ENCODE measurements around the gene CDKAL1.

Gene CDKAL1

GRCh38 chr6:21131406-21131805 lies 597.1 kb downstream of the CDKAL1 start:
- no peak for DNase-seq

GRCh38 chr6:21132446-21132845 lies 598.2 kb downstream of the CDKAL1 start:
- DNase-seq = no peak

DNA sequence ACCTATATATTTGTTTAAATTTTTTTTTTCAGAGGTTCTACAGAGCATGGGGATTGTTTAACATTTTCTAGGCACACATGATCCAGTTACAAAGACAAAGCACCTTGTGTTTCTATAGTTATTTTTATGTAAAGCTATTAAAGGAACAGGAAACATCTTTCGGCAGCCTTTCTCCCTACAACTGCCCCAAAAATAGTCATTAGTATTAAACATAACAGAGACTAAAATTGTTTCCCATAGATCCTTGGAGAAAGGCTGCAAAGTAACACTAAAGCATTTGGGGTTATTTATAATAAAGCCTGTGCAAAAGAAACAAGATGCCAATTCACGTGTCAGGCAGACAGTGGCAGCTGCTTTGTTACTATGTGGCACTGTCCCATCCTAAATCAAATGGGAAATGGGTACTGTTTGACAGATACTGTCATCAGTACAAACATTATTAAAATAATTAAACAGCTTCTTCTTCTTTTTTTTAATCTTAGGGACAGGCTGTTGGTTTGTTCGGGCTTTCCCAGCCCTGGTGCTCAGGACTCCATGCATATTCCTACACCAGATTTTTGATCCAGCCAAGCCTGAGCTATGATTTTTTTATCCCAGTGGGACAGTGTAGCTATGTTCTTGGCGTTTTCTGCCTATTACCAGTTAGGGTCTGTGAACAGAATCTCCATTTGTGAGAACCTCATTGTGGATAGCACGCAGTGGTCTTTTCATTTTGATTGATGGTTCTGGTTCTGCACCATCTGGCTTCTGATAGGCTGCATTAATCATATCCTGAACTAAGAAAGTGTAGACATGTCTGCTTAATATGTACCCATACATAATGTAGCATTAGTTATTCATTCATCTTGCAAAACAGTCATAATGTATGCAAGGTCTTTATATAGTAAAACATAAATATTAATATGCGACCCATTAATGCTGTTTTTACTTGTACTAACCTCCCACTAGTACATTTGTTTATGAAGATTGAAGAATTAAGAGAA lies 598.9 kb downstream of the CDKAL1 start:
- DNase-seq = no peak

DNA sequence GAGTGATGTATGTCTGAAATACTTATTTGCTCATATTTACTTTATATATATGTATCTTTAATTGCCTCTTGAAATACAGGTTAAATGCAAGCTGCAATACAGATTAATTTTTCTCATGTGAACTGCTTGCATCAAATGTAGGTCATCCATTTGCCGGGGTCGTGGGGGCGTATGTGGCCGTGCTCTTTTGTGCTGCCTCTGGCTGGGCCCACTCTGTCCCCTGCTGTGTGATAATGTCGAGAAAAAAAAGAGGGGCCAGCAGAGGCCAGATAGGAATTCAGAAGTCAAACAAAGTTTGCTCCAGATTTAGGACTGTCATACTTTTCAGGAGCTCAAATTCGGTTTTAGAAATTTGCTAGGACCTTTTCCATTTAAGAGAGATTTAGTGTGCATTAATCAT lies 599.6 kb downstream of the CDKAL1 start:
- DNase-seq = no peak

GRCh38 chr6:21134356-21134755 lies 600.1 kb downstream of the CDKAL1 start:
- DNase-seq = no peak

- DNase-seq = no peak
Observed at GRCh38 chr6:21135484-21136013, 601.3 kb downstream of the CDKAL1 start.

DNA sequence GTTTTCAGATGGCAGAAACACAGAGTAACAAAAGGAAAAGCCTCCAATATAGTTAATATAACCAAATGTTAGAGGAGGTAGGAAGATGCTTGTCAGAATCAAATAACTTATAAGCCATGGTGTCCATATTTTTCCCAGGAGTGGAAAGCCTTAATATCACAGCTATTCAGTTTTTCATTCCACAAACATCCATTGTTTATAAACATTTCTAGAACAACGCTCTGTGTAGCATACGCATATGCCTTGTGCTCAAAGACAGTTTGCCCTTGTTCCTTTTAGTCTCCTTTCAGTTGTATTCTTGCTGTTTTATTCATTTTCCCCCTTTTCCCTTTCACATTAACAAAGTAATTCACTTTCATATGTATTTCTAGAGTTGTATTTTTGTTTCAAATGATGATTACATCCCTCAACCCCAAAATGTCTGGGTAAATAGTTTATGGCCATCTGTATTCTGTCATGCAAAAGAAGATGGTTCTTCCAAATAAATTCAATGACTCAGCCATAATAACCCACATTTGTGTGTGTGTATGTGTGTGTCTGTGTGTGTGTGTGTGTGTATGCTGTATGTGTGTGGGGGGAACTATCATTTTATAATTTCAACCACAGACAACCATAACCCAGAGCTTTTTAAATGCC lies 603.6 kb downstream of the CDKAL1 start:
- no peak for DNase-seq

GRCh38 chr6:21138336-21139069 lies 604.2 kb downstream of the CDKAL1 start:
- DNase-seq = no peak

- no peak for DNase-seq
Observed at GRCh38 chr6:21140966-21141365, 606.7 kb downstream of the CDKAL1 start.

GRCh38 chr6:21141616-21142303 lies 607.5 kb downstream of the CDKAL1 start:
- no peak for DNase-seq

- no peak for DNase-seq
Observed at GRCh38 chr6:21142741-21143140, 608.5 kb downstream of the CDKAL1 start.

GRCh38 chr6:21143645-21144044 lies 609.4 kb downstream of the CDKAL1 start:
- DNase-seq = no peak

GRCh38 chr6:21144928-21145327 lies 610.7 kb downstream of the CDKAL1 start:
- no peak for DNase-seq

- no peak for DNase-seq
Observed at GRCh38 chr6:21147995-21148394, 613.7 kb downstream of the CDKAL1 start.

GRCh38 chr6:21149470-21149869 lies 615.2 kb downstream of the CDKAL1 start:
- DNase-seq = no peak

- DNase-seq = no peak
Observed at GRCh38 chr6:21150667-21151066, 616.4 kb downstream of the CDKAL1 start.

- DNase-seq = no peak
Observed at GRCh38 chr6:21151119-21151518, 616.9 kb downstream of the CDKAL1 start.

GRCh38 chr6:21151530-21151929 lies 617.3 kb downstream of the CDKAL1 start:
- DNase-seq = no peak

GRCh38 chr6:21157186-21157929 lies 623.1 kb downstream of the CDKAL1 start:
- DNase-seq = no peak

DNA sequence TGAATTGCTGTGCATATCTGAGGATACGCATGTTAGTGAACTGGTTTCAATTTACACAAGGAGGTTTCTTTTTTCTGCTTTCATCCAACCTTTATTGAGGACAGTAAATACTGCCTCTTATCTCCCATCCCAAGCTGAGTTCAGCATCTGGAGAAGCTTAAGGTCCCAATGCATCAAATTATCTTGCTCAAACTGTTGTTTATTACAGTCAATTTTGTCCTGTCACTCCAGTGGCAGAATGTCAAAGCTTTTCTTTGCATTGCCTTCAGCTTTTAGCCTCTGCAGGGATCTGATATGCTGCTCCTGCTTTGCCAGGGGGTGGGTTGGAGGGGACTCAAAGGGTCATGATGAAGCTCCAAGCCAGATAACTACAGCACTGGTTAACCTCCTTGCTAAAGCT lies 623.9 kb downstream of the CDKAL1 start:
- DNase-seq = no peak

- DNase-seq = no peak
Observed at GRCh38 chr6:21158873-21159272, 624.6 kb downstream of the CDKAL1 start.

DNA sequence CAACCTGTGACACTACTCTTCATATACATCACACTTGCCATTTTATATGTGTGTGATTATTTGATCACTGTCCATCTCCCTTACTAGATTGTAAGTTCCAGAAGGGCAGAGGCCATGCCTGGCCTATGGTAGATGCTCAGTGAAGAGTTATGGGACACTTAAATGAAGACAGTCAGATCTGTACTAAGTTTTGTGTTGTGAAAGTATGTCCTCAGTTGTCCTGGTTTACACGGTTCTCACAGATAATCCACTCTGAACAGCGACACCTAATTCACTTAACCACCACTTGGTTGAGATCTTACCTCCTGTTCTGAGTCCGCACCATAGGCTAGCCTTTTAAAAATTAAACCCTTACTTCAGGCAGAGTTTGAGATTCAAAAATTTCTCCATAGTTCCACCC lies 625.2 kb downstream of the CDKAL1 start:
- DNase-seq = no peak
